OCI-LY3 (cell line): Measurements from ENCODE around the gene RSPO3.

ENCODE experiments used
- CTCF ChIP-seq: fragments of 200-600, 300-600 bp; sonication (generic); IDR thresholded peaks from 2 replicates; pipeline ENCODE4 v1.5.1; 2014; ENCODE audit warnings: antibody characterized with exemption, low read length, low read depth
- EZH2phosphoT487 ChIP-seq: fragments of 200-600 bp; shearing (Covaris generic); IDR thresholded peaks from 2 replicates; pipeline ENCODE4 v1.6.1; 2018; ENCODE audit warnings: antibody characterized with exemption, mixed run types, low read depth

GRCh38 chr6:127206531-127207095, 88.1 kb downstream of the RSPO3 start:
- TF ChIP-seq CTCF = no peak
- no peak for TF ChIP-seq EZH2phosphoT487
